Neural cell (in vitro differentiated cells): ENCODE measurements around the gene AHNAK. TPM values are rescaled to one million over a fixed set of nuclear protein-coding genes. Genes with fewer than 3 reads are reported as not detected.

ENCODE experiments used
- H2AFZ ChIP-seq: fragments of 200-600, 300-800 bp; sonication (generic), shearing (Covaris generic); 2 replicates; pipeline ENCODE4 v1.6.0; 2014; ENCODE audit warnings: low read depth, mild to moderate bottlenecking, antibody characterized with exemption, low read length, moderate library complexity
- H3F3A ChIP-seq: fragments of 200-600 bp; shearing (Covaris generic); 2 replicates; pipeline ENCODE4 v1.6.1; 2016; ENCODE audit warnings: mild to moderate bottlenecking, moderate library complexity, mixed read lengths, antibody characterized with exemption, low read length; ENCODE audit not compliant: insufficient read depth, poor library complexity, severe bottlenecking
- H3K27ac ChIP-seq: fragments of 200-600, 300-800 bp; sonication (generic), shearing (Covaris generic); 2 replicates; pipeline ENCODE4 v1.5.1; 2014; ENCODE audit warnings: mild to moderate bottlenecking, low read length, moderate library complexity
- H3K27me3 ChIP-seq: fragments of 300-800, 200-600 bp; sonication (generic), shearing (Covaris generic); 2 replicates; pipeline ENCODE4 v1.6.0; 2014; ENCODE audit warnings: mild to moderate bottlenecking, low read depth, low read length, moderate library complexity; ENCODE audit not compliant: insufficient read depth
- H3K36me3 ChIP-seq: fragments of 300-800, 200-600 bp; sonication (generic), shearing (Covaris generic); 2 replicates; pipeline ENCODE4 v1.5.1; 2014; ENCODE audit warnings: mild to moderate bottlenecking, antibody characterized with exemption, low read length, moderate library complexity; ENCODE audit not compliant: insufficient read depth
- H3K4me2 ChIP-seq: fragments of 300-800, 200-600 bp; sonication (generic), shearing (Covaris generic); 2 replicates; pipeline ENCODE4 v1.6.0; 2014; ENCODE audit warnings: mild to moderate bottlenecking, low read length
- H3K4me3 ChIP-seq: fragments of 300-800, 200-600 bp; sonication (generic), shearing (Covaris generic); 2 replicates; pipeline ENCODE4 v1.5.1; 2014; ENCODE audit warnings: mild to moderate bottlenecking, low read length, moderate library complexity
- H3K79me2 ChIP-seq: fragments of 200-600 bp; shearing (Covaris generic); replicated peaks from 2 replicates; pipeline ENCODE4 v1.6.0; 2014; ENCODE audit warnings: mild to moderate bottlenecking, low read length, moderate library complexity; ENCODE audit not compliant: insufficient read depth
- H3K9ac ChIP-seq: fragments of 300-800, 200-600 bp; sonication (generic), shearing (Covaris generic); 2 replicates; pipeline ENCODE4 v1.6.1; 2016; ENCODE audit warnings: mild to moderate bottlenecking, low read length, mixed read lengths
- H3K9me2 ChIP-seq: fragments of 200-600 bp; shearing (Covaris generic); 2 replicates; pipeline ENCODE4 v1.6.1; 2016; ENCODE audit warnings: mild to moderate bottlenecking, low read length, mixed read lengths; ENCODE audit not compliant: insufficient read depth
- H3K9me3 ChIP-seq: fragments of 200-600, 300-800 bp; sonication (generic), shearing (Covaris generic); 2 replicates; pipeline ENCODE4 v1.6.1; 2016; ENCODE audit warnings: mild to moderate bottlenecking, mixed run types, low read length, moderate library complexity, mixed read lengths
- H4K20me1 ChIP-seq: fragments of 200-600 bp; shearing (Covaris generic); 2 replicates; pipeline ENCODE4 v1.6.1; 2016; ENCODE audit warnings: mild to moderate bottlenecking, mixed run types; ENCODE audit not compliant: insufficient read depth
- CTCF ChIP-seq: fragments of 450-650 bp; IDR thresholded peaks from 2 replicates; pipeline ENCODE4 v1.5.1; 2014; ENCODE audit warnings: antibody characterized with exemption, mild to moderate bottlenecking, moderate library complexity; ENCODE audit not compliant: poor library complexity, severe bottlenecking
- EP300 ChIP-seq: fragments of 450-650 bp; conservative IDR thresholded peaks from 2 replicates; pipeline ENCODE4 v1.6.1; 2014; ENCODE audit warnings: antibody characterized with exemption, mild to moderate bottlenecking, moderate library complexity; ENCODE audit not compliant: poor library complexity, severe bottlenecking
- EZH2 ChIP-seq: fragments of 200-600, 300-800 bp; shearing (Covaris generic), sonication (generic); IDR thresholded peaks from 2 replicates; pipeline ENCODE4 v1.6.1; 2014; ENCODE audit warnings: antibody characterized with exemption, low read length, borderline replicate concordance, mild to moderate bottlenecking; ENCODE audit not compliant: insufficient read depth, poor library complexity, severe bottlenecking
- MXI1 ChIP-seq: fragments of 450-650 bp; conservative IDR thresholded peaks from 2 replicates; pipeline ENCODE4 v1.6.1; 2014; ENCODE audit warnings: antibody characterized with exemption, mild to moderate bottlenecking; ENCODE audit not compliant: poor library complexity, severe bottlenecking
- POLR2AphosphoS5 ChIP-seq: IDR thresholded peaks from 2 replicates; pipeline ENCODE4 v1.6.1; 2012
- RAD21 ChIP-seq: fragments of 450-650 bp; conservative IDR thresholded peaks from 2 replicates; pipeline ENCODE4 v1.6.1; 2014; ENCODE audit warnings: antibody characterized with exemption, mild to moderate bottlenecking, moderate library complexity
- REST ChIP-seq: IDR thresholded peaks from 2 replicates; pipeline ENCODE4 v1.6.1; 2012; ENCODE audit warnings: borderline replicate concordance
- SMC3 ChIP-seq: fragments of 450-650 bp; conservative IDR thresholded peaks from 2 replicates; pipeline ENCODE4 v1.6.1; 2014; ENCODE audit warnings: antibody characterized with exemption, mild to moderate bottlenecking, moderate library complexity; ENCODE audit not compliant: poor library complexity
- TAF1 ChIP-seq: IDR thresholded peaks from 2 replicates; pipeline ENCODE4 v1.6.1; 2012; ENCODE audit warnings: low read depth
- polyA plus RNA-seq: library from polyadenylated mRNA; depleted of rRNA; stranded (reverse); fragments of >200 nt; gene quantifications from 2 replicates; pipeline ENCODE4 v1.2.3, GENCODE V29; 2014

AHNAK gene
- polyA plus RNA-seq, 1 donor from 2014 or later, result 0.11 TPM

GRCh38 chr11:62492586-62492985 is 54.0 kb downstream of the AHNAK start:
- no peak overlapping the region for H3K9ac ChIP-seq
- no peak overlapping the region for H3K4me3 ChIP-seq
- H4K20me1 ChIP-seq, result no peaks in the 10 kb centered on the region
- H3K27me3 ChIP-seq, result no peaks in the 10 kb centered on the region
- H3K27ac ChIP-seq, result no peak overlapping the region
- H2AFZ ChIP-seq, result no peak overlapping the region
- no peaks in the 10 kb centered on the region for H3K9me2 ChIP-seq
- no peaks in the 10 kb centered on the region for H3K79me2 ChIP-seq
- TF ChIP-seq MXI1, result no peak
- no peak for TF ChIP-seq CTCF
- TF ChIP-seq EZH2, result no peak
- TF ChIP-seq POLR2AphosphoS5, result no peak
- TF ChIP-seq TAF1, result no peak
- TF ChIP-seq REST, result no peak
- no peak for TF ChIP-seq SMC3
- no peak for TF ChIP-seq RAD21
- TF ChIP-seq EP300, result no peak
- H3K9me3 ChIP-seq, result no peaks in the 10 kb centered on the region
- no peaks in the 10 kb centered on the region for H3K36me3 ChIP-seq
- no peak overlapping the region for H3K4me2 ChIP-seq
- no peaks in the 10 kb centered on the region for H3F3A ChIP-seq

GRCh38 chr11:62491571-62492329 is 54.9 kb downstream of the AHNAK start:
- TF ChIP-seq MXI1 (no peak), SMC3 (no peak)
- H3K27me3 ChIP-seq, result no peaks in the 10 kb centered on the region

More at GRCh38 chr11:62491571-62492329, 54.9 kb downstream of the AHNAK start:
- H3K9me3 ChIP-seq, result no peaks in the 10 kb centered on the region
- H3F3A ChIP-seq, result no peaks in the 10 kb centered on the region
- no peak overlapping the region for H2AFZ ChIP-seq
- H3K79me2 ChIP-seq, result no peaks in the 10 kb centered on the region
- H3K36me3 ChIP-seq, result no peaks in the 10 kb centered on the region
- no peaks in the 10 kb centered on the region for H3K9me2 ChIP-seq
- no peak overlapping the region for H3K4me2 ChIP-seq
- H4K20me1 ChIP-seq, result no peaks in the 10 kb centered on the region
- no peak overlapping the region for H3K4me3 ChIP-seq
- H3K27ac ChIP-seq, result no peak overlapping the region
- no peak overlapping the region for H3K9ac ChIP-seq
